Left forelimb (tissue), 1 donor: ENCODE measurements around the gene PDE10A.
"Not testable (repeated sequence)": the region's sequence is repeated elsewhere in the genome, so short reads cannot be mapped to it uniquely, and the experiment has no call there.

ENCODE experiments used
- DNase-seq: peaks from one replicate; pipeline ENCODE4 v3.0.0-alpha.2; 2018; ENCODE audit warnings: low spot score

PDE10A gene

DNA sequence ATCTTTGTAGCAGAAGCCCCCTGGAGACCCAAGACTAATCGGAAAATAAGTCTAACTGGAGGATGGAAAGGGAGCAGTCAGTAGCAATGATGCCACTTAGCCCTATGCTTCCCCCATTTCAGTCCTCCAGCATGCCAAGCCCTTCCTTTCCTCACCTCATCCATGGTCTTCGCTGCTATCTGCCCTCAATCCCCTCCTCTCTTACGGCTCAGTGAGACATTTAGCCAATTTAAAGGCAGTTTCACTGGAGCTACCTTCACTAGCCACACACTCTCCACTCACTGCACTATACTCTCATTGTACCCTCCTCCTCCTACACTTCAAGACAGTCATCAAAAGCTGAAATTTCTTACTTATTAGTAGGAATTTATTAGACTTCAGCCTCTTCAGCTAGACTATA lies 111.2 kb downstream of the PDE10A start:
- no peak for DNase-seq

DNA sequence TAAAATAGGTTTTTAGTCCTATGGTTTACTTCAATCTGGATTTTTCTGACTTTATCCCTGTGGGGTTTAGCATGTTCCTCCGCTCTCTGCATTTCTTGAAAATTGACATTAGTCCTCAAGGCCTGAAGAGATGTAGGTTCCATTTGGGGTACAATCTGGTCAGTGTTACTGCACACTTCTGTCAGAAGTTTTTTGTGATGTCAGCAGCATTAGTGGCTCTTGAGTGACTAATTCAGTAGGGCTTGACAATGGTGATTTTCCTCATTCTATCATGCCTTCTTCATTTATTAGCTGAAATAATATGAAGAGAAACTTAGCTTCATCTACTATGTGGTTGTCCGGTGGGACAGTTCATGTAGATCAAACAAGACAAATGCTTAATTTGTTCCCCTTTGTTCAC lies 114.6 kb downstream of the PDE10A start:
- no peak for DNase-seq

DNA sequence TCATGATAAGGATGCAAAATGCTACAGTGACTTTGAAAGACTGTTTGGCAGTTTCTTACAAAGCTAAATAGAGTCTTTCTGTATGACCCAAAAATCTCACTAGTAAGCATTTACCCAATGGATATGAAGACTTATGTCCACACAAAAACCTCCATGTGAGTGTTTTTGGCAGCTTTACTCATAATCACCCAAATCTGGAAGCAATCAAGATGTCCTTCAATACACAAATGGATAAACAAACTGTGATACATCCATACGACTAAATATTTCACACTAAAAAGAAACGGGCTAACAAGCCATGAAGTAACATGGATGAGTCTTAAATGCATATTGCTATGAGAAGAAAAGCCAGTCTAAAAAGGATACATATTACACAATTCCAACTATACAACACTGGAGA lies 117.2 kb downstream of the PDE10A start:
- no peak for DNase-seq

DNA sequence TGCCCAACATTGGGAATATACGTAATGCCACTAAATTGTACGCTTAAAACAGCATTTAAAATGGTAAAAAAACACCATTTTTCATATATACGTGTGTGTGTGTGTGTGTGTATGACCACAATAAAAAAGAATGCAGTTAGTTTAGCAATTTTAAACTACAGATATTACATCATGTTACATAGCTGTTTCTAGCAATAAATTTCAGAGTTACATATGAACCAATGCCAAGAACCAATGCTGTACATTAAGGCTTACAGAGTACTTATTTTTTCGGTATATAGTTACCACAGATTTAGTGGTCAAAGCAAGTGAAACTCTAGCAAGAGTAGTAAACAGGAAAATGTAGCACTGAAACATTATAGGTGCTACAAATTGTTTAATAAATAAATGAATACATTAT lies 119.3 kb downstream of the PDE10A start:
- DNase-seq, result no peak

DNA sequence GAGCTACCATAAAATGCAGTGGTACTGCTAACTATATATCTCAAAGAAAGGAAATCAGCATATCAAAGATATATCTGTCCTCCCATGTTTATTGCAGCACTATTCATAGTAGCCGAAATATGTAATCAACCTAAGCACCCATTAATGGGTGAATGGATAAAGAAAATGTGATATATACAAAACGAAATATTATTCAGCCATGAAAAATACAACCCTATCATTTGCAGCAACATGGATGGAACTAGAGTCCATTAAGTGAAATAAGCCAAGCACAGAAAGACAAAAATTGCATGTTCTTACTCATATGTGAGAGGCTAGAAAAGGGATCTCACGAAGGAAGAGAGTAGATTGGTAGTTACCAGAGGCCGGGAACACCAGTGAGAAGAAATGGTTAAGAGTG lies 126.1 kb downstream of the PDE10A start:
- no peak for DNase-seq

DNA sequence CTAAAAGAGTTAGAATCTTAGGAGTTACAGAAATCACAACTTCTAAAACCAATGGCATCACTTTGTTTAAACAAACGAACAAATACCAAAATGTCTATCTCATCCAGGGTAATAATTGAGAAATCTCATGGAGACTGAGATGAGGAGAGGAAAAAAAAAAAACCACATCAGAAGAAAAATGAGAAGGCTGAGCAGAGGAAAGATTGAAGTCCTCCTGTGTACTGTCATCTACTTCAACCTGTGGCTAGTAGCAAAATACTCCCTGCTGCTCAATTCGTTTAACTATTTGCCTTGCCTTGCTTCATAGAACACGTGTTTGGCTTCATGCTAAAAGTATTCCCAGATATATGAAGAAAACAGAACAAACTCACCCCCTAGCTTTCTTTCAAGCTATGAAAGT lies 143.7 kb downstream of the PDE10A start:
- DNase-seq, result no peak

DNA sequence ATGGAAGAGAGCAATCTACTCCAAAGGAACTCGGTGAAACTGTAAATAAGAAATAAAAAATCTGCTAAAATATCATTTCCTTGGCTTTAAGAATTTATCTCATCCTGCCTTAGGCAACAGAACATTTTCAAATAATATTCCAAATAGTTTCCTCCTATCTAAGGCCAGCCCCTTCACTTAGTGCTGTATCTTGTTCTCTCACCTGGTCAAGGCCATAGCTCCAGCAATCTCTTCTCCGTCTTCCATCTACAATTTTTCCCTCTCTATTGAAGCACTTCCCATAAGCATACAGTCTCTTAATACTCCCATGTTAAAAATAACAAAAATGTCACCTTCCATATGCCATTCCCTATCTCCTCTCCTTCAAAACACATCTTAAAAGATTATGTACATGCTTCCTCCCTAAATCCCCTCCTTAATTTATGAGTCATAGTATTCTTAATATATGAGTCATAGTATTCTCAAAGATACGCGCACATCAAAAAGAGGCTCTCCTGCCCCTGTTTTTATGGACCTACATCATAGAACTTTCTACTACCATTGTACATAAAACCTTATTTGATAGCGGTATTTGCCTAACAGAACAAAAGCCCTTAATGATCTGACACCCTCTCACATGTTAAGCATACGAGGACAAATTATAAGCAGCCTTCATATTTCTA lies 146.9 kb downstream of the PDE10A start:
- DNase-seq, result no peak

DNA sequence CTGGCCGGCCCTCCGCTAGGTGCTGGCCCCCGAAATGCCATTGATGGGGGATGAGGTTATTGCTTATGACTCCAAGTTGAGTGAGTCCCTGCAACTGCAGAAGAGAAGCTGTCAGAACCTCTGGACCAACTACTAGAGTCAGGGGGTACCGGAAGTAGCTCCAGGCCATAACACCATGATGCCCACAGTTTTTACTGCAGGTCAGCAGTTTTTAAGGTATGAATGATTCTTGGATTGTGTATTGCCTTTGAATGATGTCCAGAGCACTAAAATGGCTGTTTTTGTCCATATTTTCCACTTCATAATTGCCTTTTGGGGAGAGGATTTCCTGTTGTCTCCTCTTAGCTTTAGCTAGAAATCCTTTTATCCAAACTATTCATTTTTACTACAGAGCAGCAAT lies 148.4 kb downstream of the PDE10A start:
- no peak for DNase-seq

DNA sequence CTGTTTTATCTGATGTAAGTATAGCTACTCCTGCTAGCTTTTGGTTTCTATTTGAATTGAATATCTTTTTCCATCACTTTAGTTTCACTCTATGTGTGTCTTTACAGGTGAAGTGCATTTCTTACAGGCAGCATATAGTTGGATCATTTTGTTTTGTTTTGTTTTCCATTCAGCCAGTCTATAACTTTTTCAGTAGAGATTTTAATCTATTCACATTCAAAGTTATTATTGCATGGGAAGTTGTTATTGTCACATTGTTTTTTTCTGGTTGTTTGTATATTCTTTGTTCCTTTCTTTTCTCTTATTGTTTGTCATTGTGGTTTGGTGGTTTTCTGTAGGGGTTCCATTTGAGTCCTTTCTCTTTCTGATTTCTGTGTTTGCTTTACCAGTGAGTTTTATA lies 151.2 kb downstream of the PDE10A start:
- no peak for DNase-seq

DNA sequence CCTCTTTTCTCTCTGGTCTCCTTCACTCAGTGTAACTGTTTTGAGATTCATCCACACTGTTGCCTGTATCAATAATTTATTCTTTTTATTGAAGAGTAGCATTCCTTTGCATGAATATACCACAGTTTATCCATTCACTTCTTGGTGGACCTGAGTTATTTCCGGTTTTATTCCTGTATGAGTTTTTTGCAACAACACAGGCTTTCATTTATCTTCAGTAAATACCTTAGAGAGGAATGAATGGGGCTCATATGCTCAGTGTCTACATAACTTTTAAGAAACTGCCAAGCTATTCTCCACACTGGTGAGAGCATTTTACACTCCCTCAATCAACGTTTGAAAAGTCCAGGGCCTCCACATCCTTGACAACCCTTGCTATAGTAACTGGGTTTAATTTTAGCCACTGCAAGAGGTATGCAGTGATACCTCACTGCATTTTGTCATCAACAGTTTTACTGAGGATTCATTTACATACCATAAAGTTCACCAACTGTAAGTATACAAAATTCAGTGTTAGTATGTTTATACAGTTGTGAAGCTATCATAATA lies 154.6 kb downstream of the PDE10A start:
- no peak for DNase-seq

DNA sequence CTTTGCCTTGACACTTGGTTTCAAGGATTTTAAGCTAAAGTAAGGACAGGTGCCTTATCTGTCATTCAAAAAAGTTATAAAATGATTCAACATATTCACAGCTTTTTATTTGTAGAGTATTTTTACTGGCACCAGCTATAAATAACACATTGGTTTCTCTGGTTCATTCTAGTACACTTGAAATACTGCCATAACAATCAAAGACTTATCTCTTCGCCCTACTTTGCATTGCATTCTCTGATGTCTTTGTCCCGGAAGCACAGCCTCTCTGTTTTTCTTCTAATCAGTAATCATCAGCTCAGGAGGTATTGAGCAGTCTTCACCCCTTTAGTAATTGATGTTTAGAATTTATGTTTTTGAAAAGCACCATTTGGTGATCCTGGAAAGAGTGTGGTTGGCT lies 156.4 kb downstream of the PDE10A start:
- no peak for DNase-seq

DNA sequence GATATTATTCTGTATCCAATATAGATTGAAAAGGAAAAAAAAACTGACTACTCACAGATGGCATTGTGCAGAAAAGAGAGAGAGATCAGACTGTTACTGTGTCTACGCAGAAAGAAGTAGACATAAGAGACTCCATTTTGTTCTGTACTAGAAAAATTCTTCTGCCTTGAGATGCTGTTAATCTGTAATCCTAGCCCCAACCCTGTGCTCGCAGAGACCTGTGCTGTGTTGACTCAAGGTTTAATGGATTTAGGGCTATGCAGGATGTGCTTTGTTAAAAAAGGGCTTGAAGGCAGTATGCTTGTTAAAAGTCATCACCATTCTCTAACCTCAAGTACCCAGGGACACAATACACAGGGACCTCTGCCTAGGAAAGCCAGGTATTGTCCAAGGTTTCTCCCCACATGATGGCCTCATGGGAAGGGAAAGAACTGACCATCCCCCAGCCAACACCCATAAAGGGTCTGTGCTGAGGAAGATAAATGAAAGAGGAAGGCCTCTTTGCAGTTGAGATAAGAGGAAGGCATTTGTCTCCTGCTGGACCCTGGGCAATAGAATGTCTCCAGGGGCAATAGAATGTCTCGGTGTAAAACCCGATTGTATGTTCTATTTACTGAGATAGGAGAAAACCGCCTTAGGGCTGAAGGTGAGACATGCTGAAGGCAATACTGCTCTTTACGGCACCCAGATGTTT lies 162.7 kb downstream of the PDE10A start:
- DNase-seq, result not testable (repeated sequence)

DNA sequence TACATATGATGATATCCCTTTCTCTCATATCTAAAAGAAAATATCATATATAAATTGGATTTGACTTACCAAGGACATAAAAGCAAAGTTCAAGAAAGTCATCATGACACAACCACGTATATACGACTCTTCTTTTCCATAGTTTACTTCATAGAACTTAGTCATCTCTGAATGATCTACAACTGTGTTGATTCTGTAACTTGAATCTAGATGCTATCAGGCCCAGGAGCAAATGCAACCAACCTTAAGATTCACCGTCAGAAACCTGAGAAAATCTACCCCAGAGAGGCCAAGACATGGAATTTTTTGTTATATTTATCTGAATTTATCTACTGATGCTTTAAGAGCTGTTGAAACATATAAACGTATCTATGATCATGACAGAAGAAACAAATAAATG lies 165.6 kb downstream of the PDE10A start:
- DNase-seq, result no peak

DNA sequence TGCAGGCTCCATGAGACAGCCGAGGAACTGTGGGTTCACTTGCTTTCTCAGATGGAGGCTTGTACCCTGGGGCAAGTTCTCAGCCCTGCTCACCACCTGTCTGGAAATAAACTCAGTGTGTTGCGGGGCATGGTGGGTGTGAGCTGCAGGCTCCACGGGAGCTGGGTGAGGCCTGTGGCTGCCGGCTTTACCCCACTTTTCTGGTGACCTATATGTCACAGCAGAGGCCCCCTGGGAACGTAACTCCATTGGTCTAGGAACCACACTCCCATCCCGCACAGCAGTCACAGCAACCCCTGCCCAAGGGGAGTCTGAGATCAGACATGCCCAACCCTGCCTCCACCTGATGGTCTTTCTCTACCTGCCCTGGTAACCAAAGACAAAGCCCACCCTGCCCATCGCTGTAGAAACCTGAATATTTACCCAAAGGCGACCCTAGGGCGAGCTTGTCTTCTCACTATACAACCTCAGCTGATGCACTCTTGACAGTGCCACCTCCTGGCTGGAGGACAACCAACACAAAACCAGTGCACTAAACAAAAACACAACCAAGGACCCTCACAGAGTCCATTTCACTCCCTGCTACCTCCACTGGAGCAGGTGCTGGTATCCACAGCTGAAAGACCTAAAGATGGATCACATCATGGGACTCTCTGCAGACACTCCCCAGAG lies 174.3 kb downstream of the PDE10A start:
- no peak for DNase-seq

DNA sequence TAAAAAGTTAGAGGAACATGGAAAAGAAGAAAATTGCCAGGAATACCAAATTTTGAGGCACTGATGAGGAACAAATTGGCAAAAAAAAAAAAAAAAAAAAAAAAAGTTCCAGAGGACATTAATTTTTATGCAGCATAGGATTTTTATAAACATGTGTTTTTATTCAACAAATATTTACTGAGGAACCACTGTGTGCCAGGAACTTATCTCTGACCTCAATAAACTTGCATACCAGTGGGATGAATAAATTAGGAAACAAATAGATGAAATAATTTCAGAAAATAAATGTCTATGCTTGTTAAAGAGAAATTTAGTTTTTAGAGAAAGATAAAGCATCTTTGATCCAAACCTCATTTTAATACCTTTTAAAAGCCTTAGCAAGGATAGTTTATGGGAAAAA lies 175.1 kb downstream of the PDE10A start:
- DNase-seq, result no peak

DNA sequence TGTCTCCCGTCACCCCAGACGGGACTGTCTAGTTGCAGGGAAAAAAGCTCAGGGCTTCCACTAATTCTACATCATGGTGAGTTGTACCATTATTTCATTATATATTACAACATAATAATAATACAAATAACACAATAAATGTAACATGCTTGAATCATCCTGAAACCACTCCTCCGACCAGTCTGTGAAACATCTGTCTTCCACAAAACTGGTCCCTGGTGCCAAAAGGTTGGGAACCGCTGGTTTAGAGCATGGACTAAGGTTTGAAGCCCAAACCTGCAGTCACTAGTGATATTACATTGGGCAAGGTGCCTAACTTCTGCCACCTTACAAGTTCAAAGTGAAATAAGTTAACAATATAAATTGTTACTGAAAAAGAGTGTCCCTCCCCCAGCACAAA lies 175.7 kb downstream of the PDE10A start:
- DNase-seq, result no peak

DNA sequence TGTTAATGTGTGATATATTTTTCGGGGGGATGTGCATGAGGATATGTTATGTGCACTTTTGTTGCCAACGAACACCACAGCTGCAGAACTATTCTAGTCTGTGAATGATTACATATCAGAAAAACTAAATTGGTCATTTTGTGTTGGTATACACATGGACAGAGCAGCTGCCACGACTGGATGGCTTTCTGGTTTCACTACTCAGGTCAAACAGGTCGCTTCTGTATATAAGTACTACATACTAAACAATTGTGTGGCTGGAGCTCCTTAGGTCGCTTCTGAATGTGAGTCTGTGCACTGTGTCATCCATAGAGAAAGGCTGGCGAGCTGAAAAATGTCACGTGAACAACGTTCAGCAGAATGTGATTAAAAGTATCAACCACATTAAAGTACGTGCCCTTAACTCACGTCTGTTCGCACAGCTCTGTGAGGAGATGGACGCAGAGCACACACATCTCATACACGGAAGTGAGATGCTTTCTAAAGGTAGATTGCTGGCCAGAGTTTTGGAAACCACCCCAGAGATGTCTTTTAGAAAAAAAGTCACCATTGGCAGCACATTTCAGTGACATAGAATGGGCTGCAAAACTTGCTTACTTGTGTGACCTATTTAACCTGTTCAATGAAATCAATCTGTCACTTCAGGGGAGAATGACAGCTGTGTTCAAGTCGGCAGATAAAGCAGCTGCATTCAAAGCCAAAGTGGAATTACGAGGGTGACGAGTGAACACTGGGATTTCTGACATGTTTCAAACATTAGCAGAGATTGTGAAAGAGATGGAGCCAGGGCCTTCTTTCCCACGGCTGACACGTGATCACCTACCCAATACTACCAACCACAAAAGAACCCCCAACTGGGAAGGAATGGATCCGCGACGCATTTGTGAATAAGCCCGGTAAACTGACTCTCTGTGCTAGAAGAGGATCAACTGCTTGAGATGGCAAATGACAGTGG lies 176.6 kb downstream of the PDE10A start:
- DNase-seq, result no peak

DNA sequence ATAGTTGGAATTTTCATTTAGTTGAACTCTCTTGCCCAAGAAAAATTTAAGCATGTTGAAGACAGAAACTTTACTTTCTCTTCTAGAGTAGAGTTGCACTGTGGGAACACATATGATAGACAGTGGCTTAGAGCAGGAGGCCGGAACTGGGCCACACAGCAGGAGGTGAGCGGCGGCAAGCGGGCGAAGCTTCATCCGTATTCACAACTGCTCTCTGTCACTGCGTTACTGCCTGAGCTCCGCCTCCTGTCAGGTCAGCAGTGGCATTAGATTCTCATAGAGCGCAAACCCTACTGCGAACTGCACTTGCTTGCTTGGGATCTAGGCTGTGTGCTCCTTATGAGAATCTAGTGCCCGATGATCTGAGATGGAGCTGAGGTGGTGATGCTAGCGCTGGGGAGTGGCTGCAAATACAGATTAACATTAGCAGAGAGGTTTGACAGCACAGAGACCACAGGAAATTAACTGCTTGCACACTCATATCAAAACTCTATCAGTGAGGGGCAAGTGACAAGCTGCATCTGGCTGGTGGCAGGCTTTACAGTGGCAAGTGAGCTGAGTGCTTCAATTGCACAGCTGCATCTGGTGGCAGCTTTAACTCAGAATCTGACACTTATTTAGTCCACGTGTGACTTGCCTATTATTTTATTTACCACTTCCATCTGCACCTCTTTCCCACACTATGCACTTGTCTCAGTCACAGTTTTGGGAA lies 178.7 kb downstream of the PDE10A start:
- DNase-seq, result no peak

DNA sequence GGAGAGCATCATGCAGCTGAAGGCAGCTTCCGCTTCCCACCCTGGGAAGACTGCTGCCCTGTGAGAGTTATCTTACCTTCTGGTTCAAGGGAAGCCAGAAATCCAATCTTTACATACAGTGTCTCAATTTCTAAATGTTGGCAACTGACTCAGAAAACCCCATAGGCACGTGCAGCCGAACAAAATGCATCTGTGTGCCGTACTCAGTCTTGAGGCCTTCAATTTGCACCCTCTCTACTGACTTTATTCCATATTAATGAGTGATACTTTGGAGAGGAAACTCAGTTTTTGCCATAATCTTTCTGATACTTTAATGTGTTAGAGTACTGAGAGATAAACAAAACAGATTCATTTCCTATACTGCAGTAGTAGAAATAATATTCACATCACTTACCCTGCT lies 181.1 kb downstream of the PDE10A start:
- DNase-seq, result no peak

DNA sequence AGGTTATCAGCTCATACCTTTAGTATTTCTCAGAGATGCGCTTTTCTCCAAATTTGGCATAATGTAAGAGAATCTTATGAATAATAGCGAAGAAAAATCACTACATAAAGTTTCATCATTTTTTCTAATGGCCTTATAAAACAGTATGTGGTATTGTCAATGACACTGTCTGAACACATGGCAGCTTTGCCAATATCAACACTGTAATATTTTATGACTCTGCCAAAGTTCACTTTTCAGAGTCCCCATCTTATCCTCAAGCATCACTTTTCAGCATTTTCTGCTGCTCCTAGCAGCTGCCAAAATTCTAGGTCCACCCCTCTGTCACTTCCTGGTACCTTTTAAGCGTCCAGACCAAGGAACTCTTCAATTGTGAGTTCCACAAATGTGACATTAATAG lies 182.1 kb downstream of the PDE10A start:
- no peak for DNase-seq

DNA sequence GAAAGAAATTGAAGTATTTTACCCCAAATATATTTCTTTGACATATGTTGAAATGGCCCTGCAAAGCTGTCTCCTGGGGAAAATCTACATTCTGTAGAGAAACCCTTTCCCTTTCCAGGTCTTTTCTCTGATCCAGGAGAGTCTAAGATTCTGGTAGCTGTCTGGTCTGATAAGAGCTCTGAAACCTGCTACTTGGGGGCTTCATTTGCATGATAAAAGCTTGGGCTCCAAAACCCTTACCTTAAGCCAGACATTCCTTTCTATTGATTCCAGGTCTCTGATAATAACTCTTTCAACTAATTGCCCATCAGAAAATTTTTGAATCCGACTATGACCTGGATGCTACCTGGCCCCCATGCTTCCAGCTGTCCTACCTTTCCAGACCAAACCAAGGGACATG lies 184.5 kb downstream of the PDE10A start:
- no peak for DNase-seq
